Thyroid gland (tissue), 4 donors: ENCODE data around the gene MRPS27. TPM values are rescaled to one million over a fixed set of nuclear protein-coding genes. Genes with fewer than 3 reads are reported as not detected.

Source experiments
- DNase-seq, 2 donors: peaks; one replicate each; pipeline ENCODE4 v3.0.0-alpha.2; 2019
- H3K27ac ChIP-seq, 3 donors: fragments of 200-600 bp; sonication (generic); 1 replicate in 2 of 3; 2 replicates in 1 of 3; pipeline ENCODE4 v1.5.1; 2016 to 2019; ENCODE audit warnings: mild to moderate bottlenecking in 1 of 3, moderate library complexity in 1 of 3
- H3K27me3 ChIP-seq: fragments of 200-600 bp; sonication (generic); one replicate; pipeline ENCODE4 v1.5.1; 2019
- H3K36me3 ChIP-seq, 2 donors: fragments of 200-600 bp; sonication (generic); one replicate each; pipeline ENCODE4 v1.5.1; 2016 to 2019
- H3K4me1 ChIP-seq, 2 donors: fragments of 200-600 bp; sonication (generic); one replicate each; pipeline ENCODE4 v1.5.1; 2017 to 2019
- H3K4me3 ChIP-seq, 3 donors: fragments of 200-600 bp; sonication (generic); replicated peaks in 1 of 3; 1 replicate in 2 of 3; 2 replicates in 1 of 3; pipeline ENCODE4 v1.5.1; 2016; ENCODE audit warnings: mild to moderate bottlenecking in 1 of 3
- H3K9me3 ChIP-seq: fragments of 200-600 bp; sonication (generic); one replicate; pipeline ENCODE4 v1.5.1; 2017
- POLR2A ChIP-seq, 2 donors: fragments of 450-650 bp; IDR thresholded peaks; one replicate each; pipeline ENCODE4 v1.6.1; 2017; ENCODE audit warnings: antibody characterized with exemption in 2 of 2, mild to moderate bottlenecking in 2 of 2, moderate library complexity in 1 of 2
- WGBS, 2 donors: methylation state at CpG; one replicate each; pipeline ENCODE4 v1.1.5; 2017; 5-methylcytosine and 5-hydroxymethylcytosine counted together
- intact Hi-C: fragments of 100-400 bp; cut with DNase I; formaldehyde crosslinking; loops from one replicate; pipeline ENCODE4 v1.15.1; 2023
- total RNA-seq, 4 donors: library from RNA; depleted of rRNA; stranded (reverse); fragments of >200 nt; gene quantifications; one replicate each; pipeline ENCODE4 v1.2.3, GENCODE V29; 2016
- TF ChIP-seq, protein P1 (sequence below), 6 experiments: fragments of 200-600 bp in 3 of 6; fragments of 450-650 bp in 3 of 6; sonication (generic) in 3 of 6; IDR thresholded peaks; one replicate each; pipeline ENCODE4 v1.5.1; 2016 to 2019; ENCODE audit warnings: antibody characterized with exemption in 6 of 6, mild to moderate bottlenecking in 2 of 6, inconsistent platforms in 1 of 6, moderate library complexity in 1 of 6

Gene MRPS27
- total RNA-seq, 4 donors from 2014 or later: 71.4 to 86.1 (median 80.4) TPM

DNA sequence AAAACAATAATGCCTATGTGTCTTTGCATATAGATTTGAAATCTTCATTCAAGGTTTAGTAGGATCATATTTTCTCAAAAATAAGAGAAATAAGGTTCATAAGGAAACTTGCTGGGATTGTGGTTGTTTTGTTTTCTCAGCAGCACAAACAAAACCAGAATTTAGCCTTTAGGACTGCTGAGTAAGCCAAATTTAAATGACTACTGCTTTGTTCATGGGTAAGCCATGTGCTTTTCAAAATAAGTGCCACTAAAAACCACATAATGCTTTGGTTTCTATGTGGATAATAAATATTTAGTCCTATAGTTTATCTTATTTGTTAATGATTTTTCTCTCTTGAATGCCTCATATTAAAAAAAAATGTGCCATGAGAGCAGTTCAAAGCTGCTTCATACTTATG, 38.9 kb upstream of the MRPS27 start:
- H3K27ac ChIP-seq: no peak overlapping the region
- peaks cover 0 to 3% of the 10 kb centered on the region in 2 donors for H3K4me1 ChIP-seq
- no peaks in the 10 kb centered on the region for H3K36me3 ChIP-seq
- intact Hi-C loops: no loop called here
- TF ChIP-seq POLR2A (IDR thresholded peaks at IDR 0.05): no peak
- TF ChIP-seq, protein P1, sequence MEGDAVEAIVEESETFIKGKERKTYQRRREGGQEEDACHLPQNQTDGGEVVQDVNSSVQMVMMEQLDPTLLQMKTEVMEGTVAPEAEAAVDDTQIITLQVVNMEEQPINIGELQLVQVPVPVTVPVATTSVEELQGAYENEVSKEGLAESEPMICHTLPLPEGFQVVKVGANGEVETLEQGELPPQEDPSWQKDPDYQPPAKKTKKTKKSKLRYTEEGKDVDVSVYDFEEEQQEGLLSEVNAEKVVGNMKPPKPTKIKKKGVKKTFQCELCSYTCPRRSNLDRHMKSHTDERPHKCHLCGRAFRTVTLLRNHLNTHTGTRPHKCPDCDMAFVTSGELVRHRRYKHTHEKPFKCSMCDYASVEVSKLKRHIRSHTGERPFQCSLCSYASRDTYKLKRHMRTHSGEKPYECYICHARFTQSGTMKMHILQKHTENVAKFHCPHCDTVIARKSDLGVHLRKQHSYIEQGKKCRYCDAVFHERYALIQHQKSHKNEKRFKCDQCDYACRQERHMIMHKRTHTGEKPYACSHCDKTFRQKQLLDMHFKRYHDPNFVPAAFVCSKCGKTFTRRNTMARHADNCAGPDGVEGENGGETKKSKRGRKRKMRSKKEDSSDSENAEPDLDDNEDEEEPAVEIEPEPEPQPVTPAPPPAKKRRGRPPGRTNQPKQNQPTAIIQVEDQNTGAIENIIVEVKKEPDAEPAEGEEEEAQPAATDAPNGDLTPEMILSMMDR (IDR thresholded peaks at IDR 0.05): no peak
- no peaks in the 10 kb centered on the region for H3K9me3 ChIP-seq
- no peaks in the 10 kb centered on the region for H3K27me3 ChIP-seq
- no peak overlapping the region for H3K4me3 ChIP-seq
- no peak for DNase-seq

DNA sequence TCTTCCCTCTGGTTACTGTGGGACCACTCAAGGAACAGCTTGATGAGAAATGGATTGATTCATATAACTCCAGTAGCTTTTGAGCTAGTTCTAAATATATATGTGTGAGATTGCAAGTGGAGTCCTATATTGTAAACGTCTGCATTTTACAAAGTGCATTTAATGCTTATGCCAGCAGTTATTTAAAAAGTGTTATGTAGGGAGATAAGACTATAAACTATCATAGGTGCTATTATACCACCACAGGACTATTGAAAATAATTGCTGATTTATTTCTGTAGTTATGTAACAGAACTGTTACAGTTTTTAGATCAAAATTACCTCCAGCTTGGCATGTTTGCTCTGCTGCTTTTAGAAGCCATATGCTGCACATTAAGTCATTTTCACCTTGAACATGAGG, 36.3 kb upstream of the MRPS27 start:
- intact Hi-C loops: no loop called here
- no peak overlapping the region for H3K4me3 ChIP-seq
- TF ChIP-seq POLR2A (IDR thresholded peaks at IDR 0.05): no peak
- TF ChIP-seq, protein P1 (IDR thresholded peaks at IDR 0.05): no peak
- no peak overlapping the region for H3K27ac ChIP-seq
- no peak for DNase-seq
- WGBS, 2 donors: 93 to 94% methylated on average over 1 of the region's 1 CpG
- H3K4me1 ChIP-seq: peaks cover 3 to 6% of the 10 kb centered on the region in 2 donors
- H3K36me3 ChIP-seq: no peaks in the 10 kb centered on the region
- H3K9me3 ChIP-seq: no peaks in the 10 kb centered on the region
- no peaks in the 10 kb centered on the region for H3K27me3 ChIP-seq

DNA sequence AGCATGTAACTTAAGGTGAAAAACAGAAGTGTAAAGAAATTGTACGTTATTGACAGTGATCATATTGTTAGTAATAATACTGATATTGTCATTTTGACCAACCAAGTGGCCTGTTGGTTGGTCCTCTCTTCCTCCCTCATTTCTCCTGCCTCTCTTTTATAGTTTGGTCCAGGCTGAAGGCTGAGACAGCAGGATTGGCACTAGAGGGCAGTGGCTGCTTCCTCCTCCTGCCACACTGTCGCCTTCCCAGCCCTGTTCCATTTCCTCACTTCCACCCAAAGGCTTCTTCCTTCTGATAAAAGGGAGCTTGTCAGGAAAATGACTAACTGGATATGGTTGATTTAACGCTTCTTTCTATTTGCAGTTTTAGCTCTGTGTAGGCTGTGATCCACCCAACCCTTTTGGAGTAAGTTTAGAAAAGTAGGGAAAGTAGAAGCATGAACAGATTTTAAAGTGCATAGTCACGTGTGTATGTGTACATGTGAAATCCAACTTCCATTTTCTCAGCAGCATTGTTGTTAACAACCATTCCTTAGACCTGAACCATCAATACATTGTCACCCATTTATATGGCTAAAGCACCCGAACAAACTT, 35.8 kb upstream of the MRPS27 start:
- intact Hi-C loops: no loop called here
- no peak for TF ChIP-seq POLR2A (IDR thresholded peaks at IDR 0.05)
- TF ChIP-seq, protein P1 (IDR thresholded peaks at IDR 0.05): peak in 3 of 6 experiments; percentile 32 to 48 (median 39)
- Histone ChIP-seq H3K4me1 (peaks cover 3 to 6% of the 10 kb centered on the region in 2 donors), H3K4me3 (no peak overlapping the region), H3K36me3 (no peaks in the 10 kb centered on the region), H3K9me3 (no peaks in the 10 kb centered on the region), H3K27me3 (no peaks in the 10 kb centered on the region), H3K27ac (no peak overlapping the region)
- WGBS, 2 donors: 72 to 75% methylated on average over 5 of the region's 5 CpGs
- peak; percentile 21 to 33 for DNase-seq

DNA sequence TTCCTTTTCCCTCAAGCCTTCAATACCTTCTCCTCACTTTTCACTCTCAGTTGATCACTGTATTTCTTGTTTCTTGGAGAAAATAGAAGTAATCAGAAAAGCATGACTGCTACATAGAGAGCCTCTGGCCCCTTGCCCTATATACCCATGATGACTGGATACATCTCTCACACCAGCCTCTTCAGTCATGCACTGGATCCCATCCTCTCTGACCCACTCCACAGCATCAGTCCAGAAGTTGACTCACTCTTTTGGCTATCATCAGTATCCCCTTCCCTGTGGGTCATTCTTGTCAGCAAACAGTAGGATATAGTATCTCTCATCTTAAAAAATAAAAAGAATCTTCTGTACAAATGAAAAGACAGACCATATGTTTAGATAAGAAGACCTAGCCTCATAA, 33.0 kb upstream of the MRPS27 start:
- Histone ChIP-seq H3K27ac (peak overlapping the region in 1 of 3 donors; percentile 20), H3K4me1 (peaks cover 0 to 6% of the 10 kb centered on the region in 2 donors), H3K4me3 (no peak overlapping the region), H3K9me3 (no peaks in the 10 kb centered on the region), H3K36me3 (no peaks in the 10 kb centered on the region), H3K27me3 (no peaks in the 10 kb centered on the region)
- intact Hi-C loops: no loop called here
- TF ChIP-seq, protein P1 (IDR thresholded peaks at IDR 0.05): no peak
- TF ChIP-seq POLR2A (IDR thresholded peaks at IDR 0.05): no peak
- no peak for DNase-seq

DNA sequence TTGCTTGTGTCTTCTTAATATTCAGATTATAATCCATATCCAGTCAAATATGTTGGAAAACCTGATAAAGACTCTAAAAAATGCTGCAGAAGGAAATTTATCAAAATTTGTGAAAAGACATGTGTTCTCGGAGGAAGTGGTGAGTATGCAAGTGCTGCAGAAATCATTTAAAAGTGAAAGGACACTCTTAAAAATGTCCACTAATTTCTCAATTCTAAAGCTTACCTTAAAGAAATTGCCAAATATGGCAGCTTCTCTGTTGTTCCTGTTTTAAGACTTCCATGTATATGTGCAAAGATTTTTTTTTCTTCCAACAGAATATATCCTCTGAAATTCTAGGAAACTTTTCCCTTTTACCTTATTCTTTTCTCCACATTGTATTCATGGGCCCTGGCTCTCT, 32.6 kb upstream of the MRPS27 start:
- Histone ChIP-seq H3K36me3 (no peaks in the 10 kb centered on the region), H3K27ac (peak overlapping the region in 1 of 3 donors; percentile 20), H3K4me1 (peaks cover 0 to 6% of the 10 kb centered on the region in 2 donors), H3K9me3 (no peaks in the 10 kb centered on the region), H3K4me3 (no peak overlapping the region), H3K27me3 (no peaks in the 10 kb centered on the region)
- DNase-seq: no peak
- TF ChIP-seq, protein P1 (IDR thresholded peaks at IDR 0.05): no peak
- no peak for TF ChIP-seq POLR2A (IDR thresholded peaks at IDR 0.05)
- WGBS, 2 donors: 97% methylated on average over 1 of the region's 1 CpG
- intact Hi-C loops: no loop called here
